Stimulated activated CD4-positive, alpha-beta T cell treated with anti-CD3 and anti-CD28 coated beads, Interleukin-12 subunit alpha, Interleukin-12 subunit beta, amount 100 ng/mL, for 24 hours (primary cell): ENCODE measurements around the gene LYL1.
A peak's percentile ranks its signal among the peaks of the same experiment; 100 is the strongest.

Experiments
- DNase-seq, 2 experiments: peaks; one replicate each; pipeline ENCODE4 v3.0.0-alpha.2; 2020; ENCODE audit warnings: low read depth in 2 of 2

Gene LYL1

GRCh38 chr19:13129384-13129783, 26.7 kb upstream of the LYL1 start:
- DNase-seq = no peak

- DNase-seq = no peak
Measured at GRCh38 chr19:13128583-13128982, 25.9 kb upstream of the LYL1 start.

GRCh38 chr19:13127811-13128575, 25.3 kb upstream of the LYL1 start:
- no peak for DNase-seq

GRCh38 chr19:13127051-13127450, 24.4 kb upstream of the LYL1 start:
- DNase-seq = no peak

GRCh38 chr19:13122980-13123957, 20.6 kb upstream of the LYL1 start:
- no peak for DNase-seq

- no peak for DNase-seq
Measured at GRCh38 chr19:13122275-13122878, 19.7 kb upstream of the LYL1 start.

- DNase-seq = no peak
Measured at GRCh38 chr19:13121551-13122274, 19.1 kb upstream of the LYL1 start.

GRCh38 chr19:13120817-13121216, 18.2 kb upstream of the LYL1 start:
- DNase-seq = no peak

GRCh38 chr19:13120031-13120430, 17.4 kb upstream of the LYL1 start:
- no peak for DNase-seq

GRCh38 chr19:13119627-13120026, 17.0 kb upstream of the LYL1 start:
- DNase-seq = no peak

GRCh38 chr19:13118424-13119193, 16.0 kb upstream of the LYL1 start:
- DNase-seq = no peak

GRCh38 chr19:13117772-13118423, 15.2 kb upstream of the LYL1 start, which contains the start of gene NACC1:
NACC1 (plus strand) TSS chr19:13118264; CDS start chr19:13135208, 16,944 bp downstream.
- peak; percentile 80 to 84 for DNase-seq

GRCh38 chr19:13117176-13117771, 14.6 kb upstream of the LYL1 start:
- no peak for DNase-seq

GRCh38 chr19:13116282-13117175, 13.9 kb upstream of the LYL1 start, which contains the start of gene TRMT1:
TRMT1 (minus strand) TSS chr19:13116740; CDS start chr19:13116399, 341 bp downstream.
- peak; percentile 84 to 94 for DNase-seq

- no peak for DNase-seq
Measured at GRCh38 chr19:13115936-13116281, 13.3 kb upstream of the LYL1 start.

- DNase-seq = no peak
Measured at GRCh38 chr19:13112555-13112954, 9.9 kb upstream of the LYL1 start.

GRCh38 chr19:13110099-13110610, 7.5 kb upstream of the LYL1 start:
- no peak for DNase-seq

GRCh38 chr19:13109361-13110098, 6.9 kb upstream of the LYL1 start:
- DNase-seq = no peak
